SK-N-SH (cell line): ENCODE data around the gene TRIM68. TPM values are rescaled to one million over a fixed set of nuclear protein-coding genes. Genes with fewer than 3 reads are reported as not detected.

ENCODE experiments used
- CTCF ChIA-PET: fragments of 300-600, 350-600 bp; formaldehyde crosslinking; extraction: SDS; loops from one replicate; lab custom pipeline; 2021; lab: Yijun Ruan, JAX
- POLR2A ChIA-PET: fragments of 350-600 bp; sonication (Branson Sonifier 250); formaldehyde crosslinking; extraction: SDS; loops from one replicate; lab custom pipeline; 2020; ENCODE audit warnings: antibody characterized with exemption, inconsistent platforms; lab: Yijun Ruan, JAX
- DNase-seq: peaks from one replicate; pipeline ENCODE4 v3.0.0; 2012
- H2AFZ ChIP-seq: fragments of 200-600 bp; sonication (generic); 2 replicates; pipeline ENCODE4 v1.8.1; 2016; ENCODE audit warnings: antibody characterized with exemption, mild to moderate bottlenecking, low read depth
- H3F3A ChIP-seq: fragments of 200-600 bp; sonication (generic); replicated peaks from 2 replicates; pipeline ENCODE3; 2016; ENCODE audit warnings: antibody characterized with exemption, mild to moderate bottlenecking; ENCODE audit not compliant: insufficient read depth
- H3K27ac ChIP-seq, 2 experiments: fragments of 200-500 bp in 1 of 2; fragments of 200-600 bp in 1 of 2; sonication (Bioruptor generic) in 1 of 2; sonication (generic), shearing (Covaris generic) in 1 of 2; 2 replicates each; pipeline versions ENCODE4 v1.5.1 to v1.6.1; 2014 to 2016; ENCODE audit warnings: low read depth in 2 of 2, inconsistent platforms in 1 of 2, low read length in 1 of 2, mild to moderate bottlenecking in 1 of 2, mixed read lengths in 1 of 2
- H3K27me3 ChIP-seq: fragments of 200-600 bp; sonication (generic), shearing (Covaris generic); 2 replicates; pipeline ENCODE4 v1.6.1; 2016; ENCODE audit warnings: mixed run types; ENCODE audit not compliant: insufficient read depth
- H3K36me3 ChIP-seq, 2 experiments: fragments of 200-500 bp in 1 of 2; fragments of 200-600 bp in 1 of 2; sonication (Bioruptor generic) in 1 of 2; sonication (generic) in 1 of 2; replicated peaks in 1 of 2; 2 replicates each; pipeline versions ENCODE3 to v1.5.1; 2014 to 2016; ENCODE audit warnings: low read length in 1 of 2, mild to moderate bottlenecking in 1 of 2; ENCODE audit not compliant: insufficient read depth in 2 of 2, control insufficient read depth in 1 of 2
- H3K4me1 ChIP-seq, 2 experiments: fragments of 200-500 bp in 1 of 2; fragments of 200-600 bp in 1 of 2; sonication (Bioruptor generic) in 1 of 2; sonication (generic), shearing (Covaris generic) in 1 of 2; 2 replicates each; pipeline versions ENCODE4 v1.5.1 to v1.6.1; 2014 to 2016; ENCODE audit warnings: low read depth in 1 of 2, low read length in 1 of 2, mixed run types in 1 of 2; ENCODE audit not compliant: insufficient read depth in 2 of 2, control insufficient read depth in 1 of 2
- H3K4me2 ChIP-seq: fragments of 200-600 bp; sonication (generic), shearing (Covaris generic); 2 replicates; pipeline ENCODE4 v1.6.1; 2017; ENCODE audit warnings: mixed run types
- H3K4me3 ChIP-seq, 2 experiments: fragments of 200-500 bp in 1 of 2; fragments of 200-600 bp in 1 of 2; sonication (Bioruptor generic) in 1 of 2; sonication (generic), shearing (Covaris generic) in 1 of 2; 2 replicates each; pipeline versions ENCODE4 v1.5.1 to v1.8.1; 2014 to 2016; ENCODE audit warnings: low read depth in 2 of 2, inconsistent platforms in 1 of 2, low read length in 1 of 2, mild to moderate bottlenecking in 1 of 2, mixed read lengths in 1 of 2, moderate library complexity in 1 of 2
- H3K79me2 ChIP-seq: fragments of 200-600 bp; sonication (generic); 2 replicates; pipeline ENCODE4 v1.8.1; 2017; ENCODE audit warnings: mild to moderate bottlenecking; ENCODE audit not compliant: insufficient read depth
- H3K9ac ChIP-seq: fragments of 200-600 bp; sonication (generic); 2 replicates; pipeline ENCODE4 v1.6.1; 2017; ENCODE audit warnings: mixed run types
- H3K9me2 ChIP-seq: fragments of 200-600 bp; sonication (generic); 2 replicates; pipeline ENCODE4 v1.6.1; 2017; ENCODE audit warnings: mixed run types
- H3K9me3 ChIP-seq: fragments of 200-600 bp; sonication (generic); 2 replicates; pipeline ENCODE4 v1.6.1; 2017; ENCODE audit warnings: mixed run types, mild to moderate bottlenecking, moderate library complexity
- H4K20me1 ChIP-seq: fragments of 200-600 bp; sonication (generic); 2 replicates; pipeline ENCODE4 v1.6.1; 2017; ENCODE audit warnings: mild to moderate bottlenecking, mixed run types; ENCODE audit not compliant: insufficient read depth
- CHD2 ChIP-seq: fragments of 150-350 bp; IDR thresholded peaks from 2 replicates; pipeline ENCODE4 v1.6.1; 2018; ENCODE audit warnings: low read length; ENCODE audit not compliant: partially characterized antibody
- EP300 ChIP-seq, 2 experiments: IDR thresholded peaks; 2 replicates each; pipeline versions ENCODE4 v1.4.0 to v1.6.1; 2012; ENCODE audit warnings: borderline replicate concordance in 1 of 2, low read depth in 1 of 2, low read length in 1 of 2
- FOSL2 ChIP-seq: IDR thresholded peaks from 2 replicates; pipeline ENCODE4 v1.4.0; 2012; ENCODE audit warnings: low read depth, mild to moderate bottlenecking, moderate library complexity, borderline replicate concordance
- FOXM1 ChIP-seq: IDR thresholded peaks from 2 replicates; pipeline ENCODE4 v1.4.0; 2012; ENCODE audit warnings: low read depth, mild to moderate bottlenecking
- GABPA ChIP-seq: IDR thresholded peaks from 2 replicates; pipeline ENCODE4 v1.4.0; 2012; ENCODE audit warnings: low read depth, mild to moderate bottlenecking
- GATA2 ChIP-seq: sonication (generic); formaldehyde crosslinking; IDR thresholded peaks from 2 replicates; pipeline ENCODE4 v1.5.0; 2020; ENCODE audit warnings: mild to moderate bottlenecking, missing genetic modification reagents
- JUND ChIP-seq: IDR thresholded peaks from 2 replicates; pipeline ENCODE4 v1.4.0; 2012
- MAX ChIP-seq: IDR thresholded peaks from 2 replicates; pipeline ENCODE4 v1.4.0; 2012; ENCODE audit warnings: low read depth
- MXI1 ChIP-seq: IDR thresholded peaks from 2 replicates; pipeline ENCODE4 v1.6.1; 2012; ENCODE audit warnings: mild to moderate bottlenecking, low read depth, low read length, improper control_type of control experiment
- POLR2AphosphoS5 ChIP-seq: IDR thresholded peaks from 2 replicates; pipeline ENCODE4 v1.6.1; 2012; ENCODE audit warnings: low read depth, low read length
- RAD21 ChIP-seq: IDR thresholded peaks from 2 replicates; pipeline ENCODE4 v1.6.1; 2012; ENCODE audit warnings: mild to moderate bottlenecking, low read length
- REST ChIP-seq: IDR thresholded peaks from 2 replicates; pipeline ENCODE4 v1.6.1; 2012; ENCODE audit warnings: mild to moderate bottlenecking, low read depth, low read length, moderate library complexity
- SIN3A ChIP-seq: IDR thresholded peaks from 2 replicates; pipeline ENCODE4 v1.6.1; 2012; ENCODE audit warnings: low read depth, mild to moderate bottlenecking, low read length, moderate library complexity, borderline replicate concordance
- ZBTB33 ChIP-seq: IDR thresholded peaks from 2 replicates; pipeline ENCODE4 v1.4.0; 2012; ENCODE audit warnings: low read depth, borderline replicate concordance
- WGBS: methylation state at CpG from one replicate; pipeline ENCODE4 v1.1.6; 2017; ENCODE audit warnings: low lambda C conversion rate; 5-methylcytosine and 5-hydroxymethylcytosine counted together
- polyA plus RNA-seq, 3 experiments: library from polyadenylated mRNA; depleted of rRNA; stranded (reverse); fragments of >200 nt; gene quantifications; 2 replicates each; pipeline ENCODE4 v1.2.3, GENCODE V29; 2012

TRIM68 gene
- polyA plus RNA-seq, 1 of the 3 experiments (the other 2 are of a cell fraction) = 4.9 TPM

- Histone ChIP-seq H4K20me1 (no peaks in the 10 kb centered on the region), H3K27me3 (no peaks in the 10 kb centered on the region), H3F3A (no peaks in the 10 kb centered on the region), H3K79me2 (no peaks in the 10 kb centered on the region), H3K27ac (no peak within 1 kb of the TSS), H3K4me1 (no peaks in the 10 kb centered on the region), H3K9ac (no peak within 1 kb of the TSS), H3K4me3 (no peak within 1 kb of the TSS), H3K9me3 (no peaks in the 10 kb centered on the region), H2AFZ (no peak within 1 kb of the TSS), H3K9me2 (no peaks in the 10 kb centered on the region), H3K36me3 (no peaks in the 10 kb centered on the region), H3K4me2 (no peak within 1 kb of the TSS)
- ChIA-PET CTCF (no interaction called here), POLR2A (no interaction called here)
- no peak for TF ChIP-seq POLR2AphosphoS5
- no peak for TF ChIP-seq FOSL2
- no peak for TF ChIP-seq MAX
- no peak for TF ChIP-seq GATA2
- no peak for TF ChIP-seq SIN3A
- TF ChIP-seq CHD2 = no peak
- 12% methylated on average over 1 of the region's 1 CpG for WGBS
- no peak for DNase-seq
Measured at GRCh38 chr11:4593739-4594138, 14.3 kb downstream of the TRIM68 start, which contains the start of gene OR52I1. OR52I1 (plus strand) TSS chr11:4594039; CDS start chr11:4594039, 0 bp downstream.

GRCh38 chr11:4589017-4589416 lies 19.0 kb downstream of the TRIM68 start:
- no peaks in the 10 kb centered on the region for H4K20me1 ChIP-seq
- no peaks in the 10 kb centered on the region for H3K36me3 ChIP-seq
- no peak overlapping the region for H3K4me3 ChIP-seq
- H3K27me3 ChIP-seq = no peaks in the 10 kb centered on the region; the same call in 1 of the 2 replicates
- no peaks in the 10 kb centered on the region for H3F3A ChIP-seq
- no peak overlapping the region for H2AFZ ChIP-seq
- no peak for DNase-seq
- H3K27ac ChIP-seq = no peak overlapping the region
- H3K9me2 ChIP-seq = no peaks in the 10 kb centered on the region
- H3K9me3 ChIP-seq = no peaks in the 10 kb centered on the region
- CTCF ChIA-PET = no interaction called here
- TF ChIP-seq JUND (no peak), REST (no peak), RAD21 (no peak), ZBTB33 (no peak), MXI1 (no peak), MAX (no peak), POLR2AphosphoS5 (no peak), FOXM1 (no peak), GABPA (no peak), EP300 (IDR thresholded peaks at IDR 0.05; ENCODE audit: borderline replicate concordance in 1 of 2, low read depth in 1 of 2, low read length in 1 of 2) (no peak), FOSL2 (no peak)
- H3K4me1 ChIP-seq = no peaks in the 10 kb centered on the region
- POLR2A ChIA-PET = no interaction called here
- no peak overlapping the region for H3K9ac ChIP-seq
- H3K4me2 ChIP-seq = no peak overlapping the region
- H3K79me2 ChIP-seq = no peaks in the 10 kb centered on the region
- WGBS = 1% methylated on average over 3 of the region's 3 CpGs
